GM18909 (cell line): ENCODE data around the gene CDH13.

ENCODE experiments used
- ATAC-seq: cut with Tn5 transposase; IDR thresholded peaks from one replicate; pipeline ENCODE4 v1.9.1; 2021; ENCODE audit warnings: mild to moderate bottlenecking; ENCODE audit not compliant: unreplicated experiment, poor library complexity

CDH13 gene

GRCh38 chr16:83011939-83012338 lies 385.2 kb downstream of the CDH13 start:
- no peak for ATAC-seq

- no peak for ATAC-seq
Measured at GRCh38 chr16:83013071-83013470, 386.3 kb downstream of the CDH13 start.

GRCh38 chr16:83019963-83020362 lies 393.2 kb downstream of the CDH13 start:
- no peak for ATAC-seq

- ATAC-seq, result no peak
Measured at GRCh38 chr16:83021045-83021444, 394.3 kb downstream of the CDH13 start.

GRCh38 chr16:83021746-83022145 lies 395.0 kb downstream of the CDH13 start:
- ATAC-seq, result no peak

GRCh38 chr16:83023011-83023410 lies 396.2 kb downstream of the CDH13 start:
- no peak for ATAC-seq

GRCh38 chr16:83023640-83024039 lies 396.9 kb downstream of the CDH13 start:
- ATAC-seq, result no peak

- no peak for ATAC-seq
Measured at GRCh38 chr16:83027973-83028372, 401.2 kb downstream of the CDH13 start.

GRCh38 chr16:83029467-83029866 lies 402.7 kb downstream of the CDH13 start:
- ATAC-seq, result no peak

- no peak for ATAC-seq
Measured at GRCh38 chr16:83031524-83031923, 404.8 kb downstream of the CDH13 start.

- ATAC-seq, result no peak
Measured at GRCh38 chr16:83037102-83037501, 410.3 kb downstream of the CDH13 start.

- ATAC-seq, result no peak
Measured at GRCh38 chr16:83037884-83038283, 411.1 kb downstream of the CDH13 start.

GRCh38 chr16:83040174-83040573 lies 413.4 kb downstream of the CDH13 start:
- no peak for ATAC-seq

GRCh38 chr16:83044589-83044988 lies 417.8 kb downstream of the CDH13 start:
- no peak for ATAC-seq

GRCh38 chr16:83045790-83046189 lies 419.0 kb downstream of the CDH13 start:
- no peak for ATAC-seq

GRCh38 chr16:83046664-83047063 lies 419.9 kb downstream of the CDH13 start:
- no peak for ATAC-seq

- ATAC-seq, result no peak
Measured at GRCh38 chr16:83051451-83051850, 424.7 kb downstream of the CDH13 start.

- no peak for ATAC-seq
Measured at GRCh38 chr16:83054283-83054682, 427.5 kb downstream of the CDH13 start.

- no peak for ATAC-seq
Measured at GRCh38 chr16:83058376-83058775, 431.6 kb downstream of the CDH13 start.

- ATAC-seq, result no peak
Measured at GRCh38 chr16:83059237-83059636, 432.5 kb downstream of the CDH13 start.

GRCh38 chr16:83066011-83066410 lies 439.2 kb downstream of the CDH13 start:
- no peak for ATAC-seq

GRCh38 chr16:83066881-83067280 lies 440.1 kb downstream of the CDH13 start:
- ATAC-seq, result no peak

GRCh38 chr16:83068686-83069085 lies 441.9 kb downstream of the CDH13 start:
- no peak for ATAC-seq
